ENCODE measurements around the gene SCYL2.
A peak's percentile ranks its signal among the peaks of the same experiment; 100 is the strongest.
"Not testable (repeated sequence)": the region's sequence is repeated elsewhere in the genome, so short reads cannot be mapped to it uniquely, and the experiment has no call there.

Gene SCYL2

DNA sequence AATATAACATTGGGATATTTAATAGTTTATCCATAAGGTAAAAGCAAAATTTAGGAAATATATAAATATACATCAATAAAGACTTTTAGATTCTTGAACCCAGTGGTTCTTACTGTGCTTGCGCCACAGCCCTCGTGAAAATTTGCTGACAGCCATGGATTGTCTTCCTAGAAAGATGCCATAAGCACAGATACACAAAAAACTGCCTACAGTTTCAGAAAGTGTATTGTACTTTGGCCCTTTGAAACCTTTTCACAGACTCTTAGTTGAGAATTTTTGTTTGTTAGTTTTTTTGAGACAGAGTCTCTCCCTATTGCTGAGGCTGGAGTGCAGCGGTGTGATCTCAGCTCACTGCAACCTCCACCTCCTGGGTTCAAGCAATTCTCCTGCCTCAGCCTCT lies 28.2 kb upstream of the SCYL2 start:
- Histone ChIP-seq H3K4me3 (ENCODE audit: low read length) (no peak overlapping the region), H3K9ac (ENCODE audit: low read depth, low read length) (no peak overlapping the region), H3K4me2 (ENCODE audit: low read length) (no peak overlapping the region), H3K9me3 (replicated peaks; ENCODE audit: low read length) (no peaks in the 10 kb centered on the region), H3K4me1 (ENCODE audit: control insufficient read depth, insufficient read depth, low read length) (peaks cover 7% of the 10 kb centered on the region), H3K27me3 (ENCODE audit: control insufficient read depth, insufficient read depth, low read length) (no peaks in the 10 kb centered on the region), H3K36me3 (ENCODE audit: insufficient read depth, low read length) (no peaks in the 10 kb centered on the region)

DNA sequence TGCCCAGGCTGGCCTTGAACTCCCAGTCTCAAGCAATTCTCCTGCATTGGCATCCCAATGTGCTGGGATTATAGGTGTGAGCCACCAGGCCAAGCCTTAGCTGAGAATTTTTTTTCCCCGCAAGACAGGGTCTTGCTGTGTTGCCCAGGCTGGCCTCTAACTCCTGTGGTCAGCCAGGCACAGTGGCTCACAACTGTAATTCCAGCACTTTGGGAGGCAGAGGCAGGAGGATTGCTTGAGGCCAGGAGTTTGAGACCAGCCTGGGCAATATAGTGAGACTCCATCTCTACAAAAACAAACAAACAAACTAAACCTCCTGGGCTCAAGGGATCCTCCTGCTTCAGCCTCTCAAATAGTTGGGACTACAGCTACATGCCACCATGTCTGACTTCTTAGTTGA lies 27.4 kb upstream of the SCYL2 start:
- no peaks in the 10 kb centered on the region for H3K9me3 ChIP-seq (replicated peaks; ENCODE audit: low read length)
- no peak overlapping the region for H3K4me2 ChIP-seq (ENCODE audit: low read length)
- no peak overlapping the region for H3K4me3 ChIP-seq (ENCODE audit: low read length)
- H3K36me3 ChIP-seq (ENCODE audit: insufficient read depth, low read length) = no peaks in the 10 kb centered on the region
- H3K9ac ChIP-seq (ENCODE audit: low read depth, low read length) = no peak overlapping the region
- no peaks in the 10 kb centered on the region for H3K27me3 ChIP-seq (ENCODE audit: control insufficient read depth, insufficient read depth, low read length)
- no peaks in the 10 kb centered on the region for H3K4me1 ChIP-seq (ENCODE audit: control insufficient read depth, insufficient read depth, low read length)

DNA sequence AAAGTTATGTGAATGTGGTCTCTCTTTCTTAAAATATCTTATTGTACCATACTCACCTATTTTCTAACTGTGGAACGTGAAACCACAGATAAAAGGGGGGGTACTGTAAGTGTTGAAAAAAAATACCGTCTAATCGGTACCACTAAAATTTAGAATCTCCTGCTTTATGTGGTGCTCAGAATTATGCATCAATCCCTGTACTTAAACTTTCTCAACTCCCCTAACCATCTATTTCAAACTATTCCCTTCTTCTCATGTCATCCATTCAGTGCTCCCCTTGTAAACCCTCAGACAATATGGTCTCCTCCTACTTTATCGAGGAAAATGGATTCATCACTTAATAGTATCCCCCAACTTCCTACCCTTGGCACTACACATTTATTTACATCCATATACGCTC lies 23.8 kb upstream of the SCYL2 start:
- Histone ChIP-seq H3K4me1 (ENCODE audit: control insufficient read depth, insufficient read depth, low read length) (peaks cover 1% of the 10 kb centered on the region), H3K9me3 (replicated peaks; ENCODE audit: low read length) (no peaks in the 10 kb centered on the region), H3K9ac (ENCODE audit: low read depth, low read length) (no peak overlapping the region), H3K4me2 (ENCODE audit: low read length) (no peak overlapping the region), H3K27me3 (ENCODE audit: control insufficient read depth, insufficient read depth, low read length) (no peaks in the 10 kb centered on the region), H3K36me3 (ENCODE audit: insufficient read depth, low read length) (no peaks in the 10 kb centered on the region), H3K4me3 (ENCODE audit: low read length) (no peak overlapping the region)

DNA sequence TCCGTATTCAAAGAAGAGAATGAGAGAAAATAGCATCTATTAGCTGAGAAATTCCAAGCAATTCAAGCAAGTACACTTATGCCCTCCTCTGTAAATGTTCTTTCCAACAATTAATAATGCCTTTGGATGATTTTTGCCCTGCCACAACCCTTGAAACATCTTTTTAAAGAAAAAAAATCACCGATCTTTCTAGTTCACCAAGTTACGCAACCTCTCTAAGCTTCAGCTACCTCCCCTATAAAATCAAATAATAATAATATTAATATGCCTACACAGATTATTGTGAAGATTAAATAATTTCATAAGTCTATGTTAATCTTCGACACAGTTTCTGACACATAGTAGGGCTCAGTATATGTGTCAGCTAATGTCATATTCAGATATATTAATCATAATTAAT lies 19.2 kb upstream of the SCYL2 start:
- Histone ChIP-seq H3K9me3 (replicated peaks; ENCODE audit: low read length) (no peaks in the 10 kb centered on the region), H3K27me3 (ENCODE audit: control insufficient read depth, insufficient read depth, low read length) (no peaks in the 10 kb centered on the region), H3K4me1 (ENCODE audit: control insufficient read depth, insufficient read depth, low read length) (peaks cover 12% of the 10 kb centered on the region), H3K4me3 (ENCODE audit: low read length) (no peak overlapping the region), H3K9ac (ENCODE audit: low read depth, low read length) (no peak overlapping the region), H3K36me3 (ENCODE audit: insufficient read depth, low read length) (no peaks in the 10 kb centered on the region), H3K4me2 (ENCODE audit: low read length) (no peak overlapping the region)

DNA sequence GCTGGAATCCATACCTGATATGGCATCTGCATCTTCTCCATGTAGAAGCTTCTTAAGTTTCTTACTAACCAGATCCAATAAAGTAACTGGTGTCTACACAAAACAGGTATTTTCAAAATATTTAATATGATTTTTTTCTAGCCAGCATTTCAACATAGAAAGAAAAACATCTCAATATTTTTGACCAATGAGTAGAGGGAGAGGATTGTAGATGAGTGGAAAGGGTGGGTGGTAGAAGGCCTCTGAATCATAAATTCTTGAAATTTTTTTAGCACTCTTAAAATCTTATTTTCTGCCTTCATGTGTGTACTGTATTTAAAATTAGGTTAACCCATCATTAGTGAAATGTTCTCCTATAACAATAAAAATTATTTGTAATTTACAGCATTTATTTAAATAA lies 18.1 kb upstream of the SCYL2 start:
- H3K4me2 ChIP-seq (ENCODE audit: low read length) = peak overlapping the region; percentile 67
- H3K36me3 ChIP-seq (ENCODE audit: insufficient read depth, low read length) = no peaks in the 10 kb centered on the region
- no peaks in the 10 kb centered on the region for H3K9me3 ChIP-seq (replicated peaks; ENCODE audit: low read length)
- H3K27me3 ChIP-seq (ENCODE audit: control insufficient read depth, insufficient read depth, low read length) = no peaks in the 10 kb centered on the region
- H3K9ac ChIP-seq (ENCODE audit: low read depth, low read length) = peak overlapping the region; percentile 20
- peaks cover 12% of the 10 kb centered on the region for H3K4me1 ChIP-seq (ENCODE audit: control insufficient read depth, insufficient read depth, low read length)
- H3K4me3 ChIP-seq (ENCODE audit: low read length) = peak overlapping the region; percentile 20

DNA sequence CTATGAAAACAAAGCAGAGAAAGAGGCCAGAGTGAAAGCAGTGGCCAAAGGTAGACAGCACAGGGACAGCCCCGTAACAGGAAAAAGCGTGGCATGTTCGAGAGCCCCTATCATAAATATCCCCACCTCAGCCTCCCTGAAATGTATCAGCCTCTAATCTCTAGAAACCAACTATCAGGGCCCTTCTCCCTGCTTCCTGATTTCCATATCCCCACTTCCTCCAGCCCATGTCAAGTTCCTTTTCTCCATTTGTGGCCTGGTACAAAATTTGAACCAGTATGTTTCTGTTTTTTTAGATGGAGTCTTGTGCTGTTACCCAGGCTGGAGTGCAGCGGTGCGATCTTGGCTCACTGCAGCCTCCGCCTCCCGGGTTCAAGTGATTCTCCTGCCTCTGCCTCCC lies 17.0 kb upstream of the SCYL2 start:
- Histone ChIP-seq H3K9ac (ENCODE audit: low read depth, low read length) (no peak overlapping the region), H3K4me1 (ENCODE audit: control insufficient read depth, insufficient read depth, low read length) (peaks cover 12% of the 10 kb centered on the region), H3K27me3 (ENCODE audit: control insufficient read depth, insufficient read depth, low read length) (no peaks in the 10 kb centered on the region), H3K4me2 (ENCODE audit: low read length) (no peak overlapping the region), H3K9me3 (replicated peaks; ENCODE audit: low read length) (no peaks in the 10 kb centered on the region), H3K36me3 (ENCODE audit: insufficient read depth, low read length) (no peaks in the 10 kb centered on the region), H3K4me3 (ENCODE audit: low read length) (no peak overlapping the region)

DNA sequence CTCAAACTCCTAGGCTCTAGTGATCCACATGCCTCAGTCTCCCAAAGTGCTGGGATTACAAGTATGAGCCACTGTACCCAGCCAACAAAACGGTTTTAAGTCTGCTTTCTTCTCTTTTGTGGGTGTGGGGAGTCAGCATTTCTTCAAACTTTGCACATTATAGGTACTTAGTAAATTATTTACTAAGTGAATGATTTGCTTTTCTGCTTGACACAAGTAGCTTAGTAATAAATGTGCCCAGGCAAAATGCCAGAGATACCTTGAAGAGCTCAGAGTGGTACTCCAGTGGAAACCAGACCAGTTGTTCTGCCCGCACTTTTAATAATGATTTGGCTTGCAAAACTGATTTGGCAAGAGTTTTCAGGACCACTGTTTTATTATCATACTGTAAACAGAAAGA lies 15.1 kb upstream of the SCYL2 start:
- no peak overlapping the region for H3K4me3 ChIP-seq (ENCODE audit: low read length)
- H3K4me1 ChIP-seq (ENCODE audit: control insufficient read depth, insufficient read depth, low read length) = peaks cover 12% of the 10 kb centered on the region
- no peaks in the 10 kb centered on the region for H3K27me3 ChIP-seq (ENCODE audit: control insufficient read depth, insufficient read depth, low read length)
- H3K9ac ChIP-seq (ENCODE audit: low read depth, low read length) = no peak overlapping the region
- H3K36me3 ChIP-seq (ENCODE audit: insufficient read depth, low read length) = no peaks in the 10 kb centered on the region
- no peak overlapping the region for H3K4me2 ChIP-seq (ENCODE audit: low read length)
- no peaks in the 10 kb centered on the region for H3K9me3 ChIP-seq (replicated peaks; ENCODE audit: low read length)

DNA sequence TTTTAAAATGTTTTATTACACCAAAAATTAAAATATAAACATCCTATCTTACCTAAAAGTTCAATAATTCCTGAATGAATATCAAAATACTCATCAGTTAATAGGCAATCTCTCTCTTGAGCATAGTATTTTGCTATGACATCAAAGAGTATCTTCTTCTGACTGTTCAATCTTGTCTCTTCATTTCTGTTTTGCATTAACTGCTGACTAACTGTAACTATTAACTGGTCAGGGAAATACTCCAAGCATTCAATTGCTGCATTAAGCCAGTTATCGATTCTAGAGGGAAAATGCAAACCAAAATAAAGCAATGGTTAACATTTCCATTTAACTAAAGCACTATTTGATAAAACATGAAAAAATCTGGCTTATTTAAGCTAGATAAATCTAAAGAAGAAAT lies 13.5 kb upstream of the SCYL2 start:
- Histone ChIP-seq H3K9ac (ENCODE audit: low read depth, low read length) (no peak overlapping the region), H3K4me3 (ENCODE audit: low read length) (no peak overlapping the region), H3K4me1 (ENCODE audit: control insufficient read depth, insufficient read depth, low read length) (peaks cover 8% of the 10 kb centered on the region), H3K9me3 (replicated peaks; ENCODE audit: low read length) (no peaks in the 10 kb centered on the region), H3K4me2 (ENCODE audit: low read length) (no peak overlapping the region), H3K27me3 (ENCODE audit: control insufficient read depth, insufficient read depth, low read length) (no peaks in the 10 kb centered on the region), H3K36me3 (ENCODE audit: insufficient read depth, low read length) (no peaks in the 10 kb centered on the region)

DNA sequence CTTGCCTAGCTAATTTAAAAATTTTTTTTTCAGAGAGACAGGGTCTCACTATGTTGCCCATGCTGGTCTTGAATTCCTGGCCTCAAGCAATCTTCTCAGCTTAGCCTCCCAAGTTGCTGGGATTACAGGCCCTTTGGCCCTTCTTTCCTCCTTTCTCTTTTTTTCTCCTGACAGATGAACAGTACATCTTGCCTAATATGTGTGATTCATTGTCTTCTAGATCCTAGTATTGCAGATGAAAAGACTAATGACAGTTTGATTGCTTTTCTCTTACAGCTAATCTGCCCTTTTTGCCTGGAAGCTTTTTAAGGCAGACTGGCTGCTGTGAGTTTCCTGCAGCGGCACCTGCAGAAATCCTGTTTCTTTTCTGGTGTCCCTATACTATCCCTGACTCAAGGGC lies 12.1 kb upstream of the SCYL2 start:
- H3K4me2 ChIP-seq (ENCODE audit: low read length) = no peak overlapping the region
- H3K4me3 ChIP-seq (ENCODE audit: low read length) = no peak overlapping the region
- H3K9ac ChIP-seq (ENCODE audit: low read depth, low read length) = no peak overlapping the region
- no peaks in the 10 kb centered on the region for H3K36me3 ChIP-seq (ENCODE audit: insufficient read depth, low read length)
- H3K9me3 ChIP-seq (replicated peaks; ENCODE audit: low read length) = no peaks in the 10 kb centered on the region
- no peaks in the 10 kb centered on the region for H3K4me1 ChIP-seq (ENCODE audit: control insufficient read depth, insufficient read depth, low read length)
- H3K27me3 ChIP-seq (ENCODE audit: control insufficient read depth, insufficient read depth, low read length) = no peaks in the 10 kb centered on the region

DNA sequence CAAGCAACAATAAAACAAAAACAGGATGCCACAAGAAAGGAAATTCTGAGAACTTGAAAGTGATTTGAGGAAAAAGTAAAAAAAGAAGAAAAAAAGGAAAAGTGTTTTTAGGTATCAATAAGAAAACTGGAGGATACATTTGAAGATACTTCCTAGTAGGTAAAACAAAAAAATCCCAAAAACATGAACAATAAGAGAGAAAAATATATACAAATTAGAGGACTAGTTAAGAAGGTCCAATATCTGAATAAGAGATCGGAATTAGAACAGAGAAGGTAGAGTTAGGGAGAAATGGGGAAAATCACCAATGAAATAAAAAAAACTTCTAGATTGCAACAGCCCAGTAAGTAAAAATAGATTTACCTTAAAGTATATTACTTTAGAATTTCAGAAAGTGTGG lies 8.8 kb upstream of the SCYL2 start:
- H3K9ac ChIP-seq (ENCODE audit: low read depth, low read length) = no peak overlapping the region
- no peaks in the 10 kb centered on the region for H3K9me3 ChIP-seq (replicated peaks; ENCODE audit: low read length)
- H3K4me1 ChIP-seq (ENCODE audit: control insufficient read depth, insufficient read depth, low read length) = no peaks in the 10 kb centered on the region
- no peaks in the 10 kb centered on the region for H3K36me3 ChIP-seq (ENCODE audit: insufficient read depth, low read length)
- H3K27me3 ChIP-seq (ENCODE audit: control insufficient read depth, insufficient read depth, low read length) = no peaks in the 10 kb centered on the region
- H3K4me3 ChIP-seq (ENCODE audit: low read length) = no peak overlapping the region
- no peak overlapping the region for H3K4me2 ChIP-seq (ENCODE audit: low read length)

DNA sequence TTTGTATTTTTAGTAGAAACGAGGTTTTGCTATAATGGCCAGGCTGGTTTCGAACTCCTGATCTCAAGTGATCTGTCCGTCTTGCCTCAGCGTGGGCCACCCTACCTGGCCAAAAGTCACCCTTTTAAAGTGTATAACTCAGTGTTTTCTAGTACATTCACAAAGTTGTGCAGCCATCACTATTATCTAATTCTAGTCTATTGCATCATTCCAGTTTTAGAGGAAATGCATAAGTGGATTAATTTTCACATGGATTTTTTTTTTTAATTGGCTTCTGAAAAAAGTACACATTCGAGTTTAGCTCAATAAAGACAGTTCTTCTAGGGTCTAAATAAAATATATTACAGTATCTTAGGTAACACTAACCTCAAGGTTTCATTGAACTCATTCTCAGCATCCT lies 3.8 kb upstream of the SCYL2 start:
- H3K36me3 ChIP-seq (ENCODE audit: insufficient read depth, low read length) = no peaks in the 10 kb centered on the region
- no peaks in the 10 kb centered on the region for H3K27me3 ChIP-seq (ENCODE audit: control insufficient read depth, insufficient read depth, low read length)
- no peak overlapping the region for H3K4me3 ChIP-seq (ENCODE audit: low read length)
- peaks cover 7% of the 10 kb centered on the region for H3K4me1 ChIP-seq (ENCODE audit: control insufficient read depth, insufficient read depth, low read length)
- H3K4me2 ChIP-seq (ENCODE audit: low read length) = no peak overlapping the region
- no peaks in the 10 kb centered on the region for H3K9me3 ChIP-seq (replicated peaks; ENCODE audit: low read length)
- H3K9ac ChIP-seq (ENCODE audit: low read depth, low read length) = no peak overlapping the region

DNA sequence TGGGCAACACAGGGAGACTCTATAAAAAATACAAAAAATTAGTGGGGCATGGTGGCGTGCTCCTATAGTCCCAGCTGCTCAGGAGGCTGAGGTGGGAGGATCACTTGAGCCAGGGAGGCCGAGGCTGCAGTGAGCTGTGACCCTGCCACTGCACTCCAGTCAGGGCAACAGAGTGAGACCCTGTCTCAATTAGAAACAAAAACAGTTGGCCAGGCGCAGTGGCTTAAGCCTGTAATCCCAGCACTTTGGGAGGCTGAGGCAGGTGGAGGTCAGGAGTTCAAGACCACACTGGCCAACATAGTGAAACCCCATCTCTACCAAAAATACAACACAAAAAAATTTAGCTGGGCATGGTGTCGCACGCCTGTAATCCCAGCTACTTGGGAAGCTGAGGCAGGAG lies 1.9 kb upstream of the SCYL2 start:
- H3K4me1 ChIP-seq (ENCODE audit: control insufficient read depth, insufficient read depth, low read length) = peaks cover 19% of the 10 kb centered on the region
- H3K4me3 ChIP-seq (ENCODE audit: low read length); H3K27me3 ChIP-seq (ENCODE audit: control insufficient read depth, insufficient read depth, low read length); H3K36me3 ChIP-seq (ENCODE audit: insufficient read depth, low read length); H3K4me2 ChIP-seq (ENCODE audit: low read length); H3K9me3 ChIP-seq (replicated peaks; ENCODE audit: low read length); H3K9ac ChIP-seq (ENCODE audit: low read depth, low read length): not testable (repeated sequence)
